Vagina (tissue), 2 donors: ENCODE data around the gene FAF1.

Experiments used
- CTCF ChIP-seq, 3 experiments: fragments of 450-650 bp in 2 of 3; fragments of 200-600 bp in 1 of 3; sonication (generic) in 1 of 3; IDR thresholded peaks; one replicate each; pipeline ENCODE4 v1.5.1; 2017 to 2019; ENCODE audit warnings: antibody characterized with exemption in 3 of 3, mild to moderate bottlenecking in 2 of 3, moderate library complexity in 2 of 3
- POLR2A ChIP-seq, 2 donors: fragments of 450-650 bp; IDR thresholded peaks; one replicate each; pipeline ENCODE4 v1.6.1; 2017; ENCODE audit warnings: antibody characterized with exemption in 2 of 2, mild to moderate bottlenecking in 2 of 2, moderate library complexity in 2 of 2
- POLR2AphosphoS5 ChIP-seq, 2 donors: sonication (generic); formaldehyde crosslinking; IDR thresholded peaks; one replicate each; pipeline ENCODE4 v1.9.0; 2017; ENCODE audit warnings: antibody characterized with exemption in 2 of 2, mild to moderate bottlenecking in 2 of 2, low read depth in 1 of 2; ENCODE audit not compliant: insufficient read depth in 1 of 2

- TF ChIP-seq CTCF (IDR thresholded peaks at IDR 0.05) (no peak), POLR2A (IDR thresholded peaks at IDR 0.05) (no peak), POLR2AphosphoS5 (IDR thresholded peaks at IDR 0.05; ENCODE audit: insufficient read depth in 1 of 2, low read depth in 1 of 2) (no peak)
These were observed 36.5 kb downstream of the FAF1 start for GRCh38 chr1:50923564-50923963.
